Measurements from ENCODE around the gene RPA1.

DNA sequence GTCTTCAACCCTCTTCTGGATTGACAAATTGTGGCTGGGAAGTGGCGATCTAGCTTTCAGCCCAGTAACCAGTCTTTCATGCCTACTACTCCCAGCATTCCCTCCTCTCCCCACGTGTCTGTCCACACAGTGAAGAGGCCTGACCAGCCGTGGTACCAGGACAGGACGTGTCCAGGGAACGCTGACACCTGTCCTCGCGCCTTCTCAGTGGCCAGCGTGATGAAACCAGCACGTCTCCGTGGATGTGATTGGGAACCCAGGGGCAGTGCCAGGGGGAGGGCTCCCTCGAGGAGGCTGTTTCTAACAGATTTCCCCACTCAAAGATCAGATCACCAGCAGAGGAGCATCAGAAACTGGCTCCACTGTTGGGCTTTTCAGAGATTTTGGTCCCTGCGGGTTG lies 69.1 kb downstream of the RPA1 start:
- TF ChIP-seq, protein P1, sequence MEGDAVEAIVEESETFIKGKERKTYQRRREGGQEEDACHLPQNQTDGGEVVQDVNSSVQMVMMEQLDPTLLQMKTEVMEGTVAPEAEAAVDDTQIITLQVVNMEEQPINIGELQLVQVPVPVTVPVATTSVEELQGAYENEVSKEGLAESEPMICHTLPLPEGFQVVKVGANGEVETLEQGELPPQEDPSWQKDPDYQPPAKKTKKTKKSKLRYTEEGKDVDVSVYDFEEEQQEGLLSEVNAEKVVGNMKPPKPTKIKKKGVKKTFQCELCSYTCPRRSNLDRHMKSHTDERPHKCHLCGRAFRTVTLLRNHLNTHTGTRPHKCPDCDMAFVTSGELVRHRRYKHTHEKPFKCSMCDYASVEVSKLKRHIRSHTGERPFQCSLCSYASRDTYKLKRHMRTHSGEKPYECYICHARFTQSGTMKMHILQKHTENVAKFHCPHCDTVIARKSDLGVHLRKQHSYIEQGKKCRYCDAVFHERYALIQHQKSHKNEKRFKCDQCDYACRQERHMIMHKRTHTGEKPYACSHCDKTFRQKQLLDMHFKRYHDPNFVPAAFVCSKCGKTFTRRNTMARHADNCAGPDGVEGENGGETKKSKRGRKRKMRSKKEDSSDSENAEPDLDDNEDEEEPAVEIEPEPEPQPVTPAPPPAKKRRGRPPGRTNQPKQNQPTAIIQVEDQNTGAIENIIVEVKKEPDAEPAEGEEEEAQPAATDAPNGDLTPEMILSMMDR (IDR thresholded peaks at IDR 0.05) = no peak
- TF ChIP-seq EP300 (IDR thresholded peaks at IDR 0.05) (no peak), POLR2A (IDR thresholded peaks at IDR 0.05) (no peak)
